ENCODE measurements around the gene CLBA1.

The CLBA1 gene

DNA sequence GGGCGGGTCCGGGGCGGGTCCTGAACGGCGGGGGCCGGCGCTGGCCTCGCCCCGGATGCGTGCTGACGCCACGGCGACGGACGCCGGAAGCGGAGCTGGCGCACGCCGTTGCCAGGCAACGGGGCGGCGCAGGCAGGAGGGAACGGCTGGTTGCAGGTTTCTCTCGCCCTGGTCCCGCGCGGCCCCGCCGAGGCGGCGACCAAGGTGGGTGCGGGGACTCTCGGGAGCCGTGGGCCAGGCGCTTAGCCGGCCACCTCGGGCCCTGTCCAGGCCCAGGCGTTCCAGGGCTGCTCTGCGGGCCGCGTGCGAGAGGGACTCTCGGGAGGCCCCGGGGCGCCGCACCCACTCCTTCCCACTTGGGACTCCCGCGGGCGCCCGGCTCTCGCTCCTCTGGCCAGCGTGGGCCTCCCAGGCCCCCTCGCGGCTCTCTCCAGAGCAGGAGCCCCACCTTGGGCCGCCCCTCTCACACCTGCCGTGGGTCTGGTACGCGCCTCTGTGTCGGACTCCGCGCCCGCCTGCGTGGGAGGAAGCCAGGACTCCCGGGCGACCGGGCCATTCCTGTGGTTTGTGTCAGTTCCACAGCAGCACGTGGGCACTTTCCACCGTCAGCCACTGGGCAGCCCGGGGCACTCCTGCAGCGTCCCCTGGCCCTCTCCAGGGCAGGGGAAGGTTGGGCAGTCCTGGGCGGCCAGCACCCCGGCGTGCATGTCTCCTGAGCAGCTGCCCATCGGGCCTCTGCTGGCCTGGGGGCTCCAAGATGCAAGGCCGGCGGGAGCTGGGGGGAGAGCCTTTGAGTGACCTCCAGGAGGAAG is at the start of gene CLBA1:
Gene CLBA1 (plus strand): TSS at position 114 of the 812 bp plus-strand sequence. CDS start 644 bp downstream, at position 758.
- H3K4me3 ChIP-seq (replicated peaks; ENCODE audit: low read depth, low read length): peak within 1 kb of the TSS; percentile 69
- peak; percentile 92 for DNase-seq (ENCODE audit: low read depth)
- TF ChIP-seq, protein P1, sequence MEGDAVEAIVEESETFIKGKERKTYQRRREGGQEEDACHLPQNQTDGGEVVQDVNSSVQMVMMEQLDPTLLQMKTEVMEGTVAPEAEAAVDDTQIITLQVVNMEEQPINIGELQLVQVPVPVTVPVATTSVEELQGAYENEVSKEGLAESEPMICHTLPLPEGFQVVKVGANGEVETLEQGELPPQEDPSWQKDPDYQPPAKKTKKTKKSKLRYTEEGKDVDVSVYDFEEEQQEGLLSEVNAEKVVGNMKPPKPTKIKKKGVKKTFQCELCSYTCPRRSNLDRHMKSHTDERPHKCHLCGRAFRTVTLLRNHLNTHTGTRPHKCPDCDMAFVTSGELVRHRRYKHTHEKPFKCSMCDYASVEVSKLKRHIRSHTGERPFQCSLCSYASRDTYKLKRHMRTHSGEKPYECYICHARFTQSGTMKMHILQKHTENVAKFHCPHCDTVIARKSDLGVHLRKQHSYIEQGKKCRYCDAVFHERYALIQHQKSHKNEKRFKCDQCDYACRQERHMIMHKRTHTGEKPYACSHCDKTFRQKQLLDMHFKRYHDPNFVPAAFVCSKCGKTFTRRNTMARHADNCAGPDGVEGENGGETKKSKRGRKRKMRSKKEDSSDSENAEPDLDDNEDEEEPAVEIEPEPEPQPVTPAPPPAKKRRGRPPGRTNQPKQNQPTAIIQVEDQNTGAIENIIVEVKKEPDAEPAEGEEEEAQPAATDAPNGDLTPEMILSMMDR (IDR thresholded peaks at IDR 0.05; ENCODE audit: low read length, missing control alignments): no peak

DNA sequence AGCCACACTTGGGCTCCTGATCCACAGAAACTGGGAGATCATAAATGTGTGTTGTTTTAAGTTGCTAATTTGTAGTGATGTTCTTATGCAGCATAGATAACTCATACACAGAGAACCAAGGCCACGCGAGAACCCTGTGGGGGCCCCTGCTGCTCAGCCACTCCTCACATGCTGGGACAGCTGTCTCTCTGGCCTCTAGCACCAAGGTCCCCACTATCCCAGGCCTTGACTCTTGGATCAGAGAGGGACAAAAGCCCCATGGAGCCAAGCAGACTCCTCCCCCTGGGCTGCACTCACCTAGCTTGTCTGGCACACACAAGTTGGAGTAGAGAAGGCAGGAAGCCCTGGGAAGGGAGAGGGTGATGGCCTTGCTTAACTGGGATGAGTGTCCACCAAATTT is 49.6 kb upstream of the CLBA1 start:
- TF ChIP-seq, protein P1 (IDR thresholded peaks at IDR 0.05; ENCODE audit: low read length, missing control alignments): no peak
- no peak for DNase-seq (ENCODE audit: low read depth)
- no peak overlapping the region for H3K4me3 ChIP-seq (replicated peaks; ENCODE audit: low read depth, low read length)

DNA sequence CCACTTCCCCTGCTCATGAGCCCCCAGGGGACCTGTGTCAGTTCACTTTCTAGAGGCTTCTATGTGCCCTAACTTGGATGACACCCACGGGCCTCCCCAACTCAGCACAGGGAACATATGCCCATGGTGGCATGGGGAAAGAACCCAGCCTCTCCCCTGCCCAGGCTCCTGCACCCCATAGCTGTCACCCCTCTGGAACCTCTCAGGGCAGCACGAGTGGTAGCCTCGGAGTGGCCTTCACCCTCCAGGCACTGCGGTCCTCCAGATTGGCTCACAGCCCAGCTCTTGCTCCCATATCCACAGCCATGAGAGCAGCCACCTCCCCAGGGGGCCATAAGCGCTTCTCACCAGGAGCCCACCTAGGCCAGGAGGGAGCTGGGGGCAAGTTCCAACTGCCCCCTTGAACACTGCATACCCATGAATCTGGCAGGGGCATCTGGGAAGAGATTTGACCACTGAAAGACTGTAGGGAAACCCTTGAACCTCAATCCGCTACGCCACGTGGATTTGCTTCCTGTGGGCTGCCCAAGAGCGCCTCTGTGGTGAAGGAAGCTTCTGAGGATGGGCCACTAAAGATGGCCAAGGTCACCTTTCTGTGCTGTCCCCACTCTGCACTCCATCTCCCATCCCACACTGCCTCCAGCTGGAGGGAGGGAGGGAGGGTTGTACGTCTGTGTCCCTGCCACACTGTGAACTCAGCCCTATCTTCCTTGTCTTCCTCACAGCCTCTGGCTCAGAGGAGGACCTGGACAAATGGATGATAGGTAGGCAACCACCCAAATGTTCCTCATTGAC is 49.0 kb upstream of the CLBA1 start:
- no peak for DNase-seq (ENCODE audit: low read depth)
- TF ChIP-seq, protein P1 (IDR thresholded peaks at IDR 0.05; ENCODE audit: low read length, missing control alignments): no peak
- H3K4me3 ChIP-seq (replicated peaks; ENCODE audit: low read depth, low read length): no peak overlapping the region

DNA sequence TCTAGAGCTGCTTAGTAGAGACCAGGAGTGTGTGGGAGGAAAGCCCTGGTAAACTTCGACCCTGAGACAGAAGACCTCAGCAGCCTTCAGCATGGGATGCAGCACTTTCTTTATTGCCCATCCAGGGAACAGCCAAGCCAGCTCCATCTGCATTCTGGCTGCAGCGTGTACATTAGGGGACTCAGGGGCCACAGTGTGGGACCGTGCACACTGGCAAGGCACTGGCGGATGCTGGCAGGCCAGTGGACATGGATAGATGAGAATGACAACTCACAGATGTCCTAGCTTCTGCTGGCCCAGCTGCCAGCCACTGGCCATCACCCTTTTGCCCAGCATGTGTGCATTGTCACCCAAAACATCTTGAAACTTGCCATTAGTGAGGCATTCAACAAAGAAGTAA is 48.4 kb upstream of the CLBA1 start:
- no peak for DNase-seq (ENCODE audit: low read depth)
- no peak overlapping the region for H3K4me3 ChIP-seq (replicated peaks; ENCODE audit: low read depth, low read length)
- TF ChIP-seq, protein P1 (IDR thresholded peaks at IDR 0.05; ENCODE audit: low read length, missing control alignments): no peak

DNA sequence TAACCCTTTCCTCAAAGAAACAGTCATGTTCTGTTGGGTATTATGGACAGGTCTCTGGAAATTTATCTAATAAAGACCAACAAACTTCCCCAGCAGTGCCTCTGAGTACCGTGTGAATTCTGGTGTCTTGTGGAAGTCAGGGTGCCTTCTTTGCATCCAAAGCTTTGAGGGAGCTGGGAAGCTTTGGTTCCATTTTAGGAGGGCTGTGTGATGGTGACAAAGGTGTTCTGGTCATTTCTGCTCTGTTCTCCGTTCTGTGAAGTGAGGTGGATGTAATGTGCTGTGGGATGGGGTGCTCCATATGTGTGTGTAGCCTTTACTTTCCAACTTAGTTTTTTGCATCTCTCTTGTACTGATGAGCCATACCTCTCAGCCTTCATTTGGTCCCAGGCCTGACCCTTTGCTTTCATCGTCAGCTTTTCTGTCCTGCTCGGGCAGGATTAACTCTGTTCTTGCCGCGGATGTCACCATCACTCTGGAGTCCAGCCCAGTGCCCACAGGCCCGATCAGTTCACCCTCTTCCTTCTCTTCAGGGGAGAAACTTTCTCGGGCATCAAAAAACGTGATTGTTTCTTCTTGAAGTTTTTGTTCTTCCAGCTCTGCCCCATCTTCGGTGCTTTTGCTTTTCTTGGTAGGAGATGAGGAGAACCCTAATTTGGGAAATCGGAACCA is 47.8 kb upstream of the CLBA1 start:
- no peak for DNase-seq (ENCODE audit: low read depth)
- H3K4me3 ChIP-seq (replicated peaks; ENCODE audit: low read depth, low read length): no peak overlapping the region
- TF ChIP-seq, protein P1 (IDR thresholded peaks at IDR 0.05; ENCODE audit: low read length, missing control alignments): no peak

DNA sequence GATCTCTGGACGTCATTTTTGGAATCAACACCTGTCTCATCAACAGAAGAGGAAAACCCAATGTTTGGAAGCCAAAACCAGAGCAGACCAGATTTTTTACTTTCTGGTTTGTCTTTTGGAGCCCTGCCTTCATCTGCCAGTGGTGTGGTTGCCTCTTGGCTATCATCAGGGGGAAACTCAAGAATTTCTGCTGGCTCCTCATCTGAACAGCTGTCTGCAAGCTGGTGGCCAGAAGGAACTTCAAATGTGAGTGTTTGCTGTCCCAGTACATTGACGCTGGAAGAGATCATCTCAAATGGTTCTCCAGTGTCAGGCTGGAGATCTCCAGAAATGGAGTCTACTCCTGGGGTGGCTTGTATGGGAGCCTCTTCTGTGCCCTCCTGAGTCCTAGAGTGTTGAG is 47.2 kb upstream of the CLBA1 start:
- TF ChIP-seq, protein P1 (IDR thresholded peaks at IDR 0.05; ENCODE audit: low read length, missing control alignments): no peak
- no peak for DNase-seq (ENCODE audit: low read depth)
- no peak overlapping the region for H3K4me3 ChIP-seq (replicated peaks; ENCODE audit: low read depth, low read length)

Data from fibroblast of pulmonary artery (primary cell).